B cell (primary cell): Measurements from ENCODE around the gene DOLPP1. TPM values are rescaled to one million over a fixed set of nuclear protein-coding genes. Genes with fewer than 3 reads are reported as not detected.

Experiments
- ATAC-seq: fragments of 200-7000 bp; cut with Tn5 transposase; one replicate; pipeline ENCODE4 v1.10.0; 2021; ENCODE audit warnings: low read depth, mild to moderate bottlenecking, moderate number of reproducible peaks, moderate library complexity
- CTCF ChIA-PET: fragments of 350-600 bp; sonication (Branson Sonifier 250); formaldehyde crosslinking; loops from one replicate; lab custom pipeline; 2021; ENCODE audit warnings: antibody characterized with exemption, inconsistent platforms; lab: Charles Lee
- POLR2A ChIA-PET: fragments of 350-600 bp; sonication (Branson Sonifier 250); formaldehyde crosslinking; loops from one replicate; lab custom pipeline; 2021; ENCODE audit warnings: antibody characterized with exemption; lab: Charles Lee
- DNase-seq: peaks from one replicate; pipeline ENCODE4 v3.0.0; 2013
- H2AFZ ChIP-seq: 2 replicates; pipeline ENCODE4 v1.6.1; 2012; ENCODE audit warnings: mild to moderate bottlenecking, low read depth, low read length; ENCODE audit not compliant: insufficient read depth, poor library complexity, severe bottlenecking
- H3K27ac ChIP-seq, 2 donors: 1 replicate in 1 of 2; 2 replicates in 1 of 2; pipeline ENCODE4 v1.5.1; 2012 to 2013; ENCODE audit warnings: low read length in 2 of 2, mild to moderate bottlenecking in 2 of 2, moderate library complexity in 1 of 2
- H3K27me3 ChIP-seq, 4 experiments: fragments of 200-600 bp in 1 of 4; sonication (generic) in 1 of 4; replicated peaks in 1 of 4; 1 replicate in 2 of 4; 2 replicates in 2 of 4; pipeline versions ENCODE4 v1.6.1 to v1.7.0; 2013 to 2016; ENCODE audit warnings: low read length in 3 of 4, mild to moderate bottlenecking in 2 of 4, mixed read lengths in 1 of 4, moderate library complexity in 1 of 4; ENCODE audit not compliant: insufficient read depth in 4 of 4, control insufficient read depth in 3 of 4; ENCODE audit errors: control extremely low read depth in 1 of 4
- H3K36me3 ChIP-seq, 2 experiments: replicated peaks in 1 of 2; 1 replicate in 1 of 2; 2 replicates in 1 of 2; pipeline versions ENCODE4 v1.6.1 to v1.7.1; 2013; ENCODE audit warnings: low read length in 1 of 2; ENCODE audit not compliant: insufficient read depth in 2 of 2, control insufficient read depth in 1 of 2; ENCODE audit errors: control extremely low read depth in 1 of 2, extremely low read depth in 1 of 2
- H3K4me1 ChIP-seq, 2 donors: fragments of 200-600 bp in 1 of 2; sonication (generic) in 1 of 2; 1 replicate in 1 of 2; 2 replicates in 1 of 2; pipeline versions ENCODE4 v1.5.1 to v1.6.1; 2013 to 2017; ENCODE audit warnings: low read length in 2 of 2; ENCODE audit not compliant: control insufficient read depth in 2 of 2, insufficient read depth in 2 of 2
- H3K4me2 ChIP-seq: replicated peaks from 2 replicates; pipeline ENCODE3; 2012; ENCODE audit warnings: mild to moderate bottlenecking, low read depth, low read length; ENCODE audit not compliant: poor library complexity, severe bottlenecking
- H3K4me3 ChIP-seq, 5 experiments: fragments of 200-600 bp in 1 of 5; sonication (generic) in 1 of 5; 1 replicate in 3 of 5; 2 replicates in 2 of 5; pipeline versions ENCODE4 v1.5.1 to v1.7.0; 2011 to 2016; ENCODE audit warnings: low read length in 4 of 5, mild to moderate bottlenecking in 4 of 5, low read depth in 2 of 5, control low read depth in 1 of 5, moderate library complexity in 1 of 5; ENCODE audit not compliant: insufficient read depth in 1 of 5; ENCODE audit errors: control extremely low read depth in 1 of 5, extremely low read depth in 1 of 5
- H3K79me2 ChIP-seq: fragments of 200-600 bp; sonication (generic); one replicate; pipeline ENCODE4 v1.6.0; 2016; ENCODE audit warnings: low read length; ENCODE audit not compliant: control insufficient read depth, insufficient read depth
- H3K9ac ChIP-seq: fragments of 200-600 bp; sonication (generic); 2 replicates; pipeline ENCODE4 v1.6.1; 2017; ENCODE audit warnings: mild to moderate bottlenecking, low read length, moderate library complexity
- H3K9me3 ChIP-seq, 3 donors: one replicate each; pipeline versions ENCODE4 v1.6.1 to v1.7.1; 2013; ENCODE audit warnings: low read length in 2 of 3; ENCODE audit not compliant: control insufficient read depth in 2 of 3, insufficient read depth in 1 of 3; ENCODE audit errors: control extremely low read depth in 1 of 3
- H4K20me1 ChIP-seq: 2 replicates; pipeline ENCODE4 v1.6.0; 2012; ENCODE audit warnings: mild to moderate bottlenecking, low read length; ENCODE audit not compliant: insufficient read depth, control insufficient read depth, poor library complexity, severe bottlenecking
- H3K27ac Mint-ChIP-seq: one replicate; pipeline ENCODE4 v1.8.0; 2021; ENCODE audit warnings: mixed read lengths
- H3K27me3 Mint-ChIP-seq: one replicate; pipeline ENCODE4 v1.8.0; 2021; ENCODE audit warnings: mixed read lengths
- H3K4me1 Mint-ChIP-seq: one replicate; pipeline ENCODE4 v1.8.0; 2021; ENCODE audit warnings: mixed read lengths
- H3K4me3 Mint-ChIP-seq: one replicate; pipeline ENCODE4 v1.8.0; 2021; ENCODE audit warnings: mixed read lengths
- H3K9me3 Mint-ChIP-seq: one replicate; pipeline ENCODE4 v1.8.0; 2022; ENCODE audit warnings: mixed read lengths; ENCODE audit not compliant: insufficient read depth
- EZH2 ChIP-seq: IDR thresholded peaks from 2 replicates; pipeline ENCODE4 v1.6.1; 2012; ENCODE audit warnings: borderline replicate concordance, low read depth, mild to moderate bottlenecking, moderate library complexity, low read length; ENCODE audit not compliant: insufficient read depth, poor library complexity, severe bottlenecking
- WGBS: methylation state at CpG from one replicate; pipeline ENCODE4 v1.1.5; 2013; ENCODE audit warnings: missing lambda C conversion rate; ENCODE audit not compliant: insufficient coverage; 5-methylcytosine and 5-hydroxymethylcytosine counted together
- intact Hi-C: fragments of 100-400 bp; cut with micrococcal nuclease; formaldehyde crosslinking; loops from one replicate; pipeline ENCODE4 v1.10.0; 2022
- polyA plus RNA-seq: library from polyadenylated mRNA; depleted of rRNA; stranded (reverse); fragments of >200 nt; gene quantifications from 2 replicates; pipeline ENCODE4 v1.2.3, GENCODE V29; 2012
- total RNA-seq, 2 donors: library from RNA; stranded (reverse); fragments of 120-200 nt in 1 of 2; gene quantifications; 1 replicate in 1 of 2; 2 replicates in 1 of 2; pipeline versions ENCODE4 v1.2.3 to v1.2.4, GENCODE V29; 2013 to 2022
- TF ChIP-seq, protein P1 (sequence below): fragments of 200-600 bp; IDR thresholded peaks from one replicate; pipeline ENCODE4 v1.8.0; 2022; ENCODE audit warnings: antibody characterized with exemption, mild to moderate bottlenecking

Gene DOLPP1
- total and polyA plus RNA-seq, 2 donors (not counting 1 experiment from before 2014, with no cell fraction given), result 4.7 to 8.6 TPM

DNA sequence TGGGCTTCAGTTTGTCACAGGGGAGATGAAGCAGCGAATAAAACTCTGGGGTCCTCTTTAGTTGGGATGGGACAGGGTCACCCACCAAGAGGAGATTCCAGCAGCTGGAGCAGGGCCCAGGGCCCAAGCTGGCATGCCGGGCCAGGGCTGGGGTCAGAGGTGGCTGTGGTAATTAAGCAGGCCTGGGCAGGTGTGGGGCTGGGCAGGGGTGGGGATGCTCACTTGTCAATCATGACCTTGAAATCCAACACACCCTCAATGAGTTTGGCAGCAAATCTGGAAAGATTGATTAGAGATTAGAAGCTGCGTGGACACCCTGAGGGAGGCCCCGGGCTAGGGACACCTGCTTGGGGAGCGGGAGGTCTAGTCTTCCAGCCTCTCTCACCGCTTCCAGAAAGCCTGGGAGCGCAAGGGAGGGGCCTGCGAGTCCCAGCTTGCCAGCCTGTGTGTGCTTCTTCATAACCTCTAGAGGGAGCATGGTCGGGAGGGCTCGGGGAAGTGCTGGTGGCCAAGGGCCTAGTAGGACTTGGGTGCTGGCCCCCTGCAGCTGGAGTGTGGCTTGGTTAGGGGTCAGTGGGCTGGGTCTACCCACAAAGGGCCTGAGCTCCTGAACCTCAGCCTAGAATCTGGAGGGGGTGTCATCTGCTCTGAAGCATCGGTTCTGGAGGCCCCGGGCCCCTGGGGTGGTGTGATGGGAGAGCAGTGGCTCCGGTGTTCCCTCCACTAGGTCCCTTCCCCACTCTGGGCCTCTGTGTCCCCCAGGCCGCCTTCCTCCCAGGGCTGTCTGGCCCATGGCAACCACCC is 22.1 kb downstream of the DOLPP1 start:
- no peaks in the 10 kb centered on the region for H3K4me1 Mint-ChIP-seq
- no peak overlapping the region for H3K27ac Mint-ChIP-seq
- H3K9me3 ChIP-seq, result no peaks in the 10 kb centered on the region
- no peaks in the 10 kb centered on the region for H3K79me2 ChIP-seq
- H2AFZ ChIP-seq, result no peak overlapping the region
- H3K27ac ChIP-seq, result no peak overlapping the region
- no peaks in the 10 kb centered on the region for H4K20me1 ChIP-seq
- H3K36me3 ChIP-seq, result no peaks in the 10 kb centered on the region
- ChIA-PET CTCF (interaction anchor here (1.5 kb wide), 1 partner anchor 10 kb away, joined by 3 read pairs; no protein-coding TSS in a partner anchor), POLR2A (no interaction called here)
- H3K27me3 Mint-ChIP-seq, result no peaks in the 10 kb centered on the region
- intact Hi-C loops, result no loop called here
- no peak overlapping the region for H3K4me3 Mint-ChIP-seq
- H3K4me2 ChIP-seq, result no peak overlapping the region
- no peak overlapping the region for H3K4me3 ChIP-seq
- H3K9me3 Mint-ChIP-seq, result no peaks in the 10 kb centered on the region
- no peaks in the 10 kb centered on the region for H3K27me3 ChIP-seq
- TF ChIP-seq, protein P1, sequence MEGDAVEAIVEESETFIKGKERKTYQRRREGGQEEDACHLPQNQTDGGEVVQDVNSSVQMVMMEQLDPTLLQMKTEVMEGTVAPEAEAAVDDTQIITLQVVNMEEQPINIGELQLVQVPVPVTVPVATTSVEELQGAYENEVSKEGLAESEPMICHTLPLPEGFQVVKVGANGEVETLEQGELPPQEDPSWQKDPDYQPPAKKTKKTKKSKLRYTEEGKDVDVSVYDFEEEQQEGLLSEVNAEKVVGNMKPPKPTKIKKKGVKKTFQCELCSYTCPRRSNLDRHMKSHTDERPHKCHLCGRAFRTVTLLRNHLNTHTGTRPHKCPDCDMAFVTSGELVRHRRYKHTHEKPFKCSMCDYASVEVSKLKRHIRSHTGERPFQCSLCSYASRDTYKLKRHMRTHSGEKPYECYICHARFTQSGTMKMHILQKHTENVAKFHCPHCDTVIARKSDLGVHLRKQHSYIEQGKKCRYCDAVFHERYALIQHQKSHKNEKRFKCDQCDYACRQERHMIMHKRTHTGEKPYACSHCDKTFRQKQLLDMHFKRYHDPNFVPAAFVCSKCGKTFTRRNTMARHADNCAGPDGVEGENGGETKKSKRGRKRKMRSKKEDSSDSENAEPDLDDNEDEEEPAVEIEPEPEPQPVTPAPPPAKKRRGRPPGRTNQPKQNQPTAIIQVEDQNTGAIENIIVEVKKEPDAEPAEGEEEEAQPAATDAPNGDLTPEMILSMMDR, result no peak
- no peak for TF ChIP-seq EZH2
- H3K9ac ChIP-seq, result no peak overlapping the region
- WGBS, result 71% methylated on average over 12 of the region's 14 CpGs
- ATAC-seq (peak; percentile 56), DNase-seq (no peak)
- no peaks in the 10 kb centered on the region for H3K4me1 ChIP-seq

DNA sequence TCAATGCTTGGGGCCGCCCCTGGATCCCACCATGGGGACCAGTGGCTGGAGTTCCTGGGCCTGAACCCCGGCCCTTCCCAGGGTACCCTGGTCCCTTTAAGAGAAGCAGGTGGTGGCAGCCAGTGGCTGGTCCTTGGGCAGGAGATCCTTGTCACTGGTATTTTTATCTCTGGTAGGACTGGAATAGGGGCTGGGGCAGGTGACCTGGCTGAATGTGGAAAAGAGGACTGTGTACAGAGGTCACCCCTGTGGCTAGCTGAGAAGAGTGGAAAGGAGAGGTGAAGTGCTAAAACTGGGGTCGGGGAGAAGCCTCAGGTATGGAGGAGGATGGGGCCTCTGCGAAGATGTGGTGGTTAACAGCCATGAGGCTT is 22.7 kb downstream of the DOLPP1 start:
- Histone ChIP-seq H3K4me2 (no peak overlapping the region), H3K27ac (no peak overlapping the region), H3K4me3 (no peak overlapping the region), H4K20me1 (no peaks in the 10 kb centered on the region), H3K79me2 (no peaks in the 10 kb centered on the region), H3K27me3 (no peaks in the 10 kb centered on the region), H3K9me3 (no peaks in the 10 kb centered on the region), H3K9ac (no peak overlapping the region), H3K4me1 (no peaks in the 10 kb centered on the region), H3K36me3 (no peaks in the 10 kb centered on the region), H2AFZ (no peak overlapping the region)
- DNase-seq, result no peak
- WGBS, result 100% methylated on average over 2 of the region's 4 CpGs
- Mint-ChIP-seq H3K4me1 (no peaks in the 10 kb centered on the region), H3K4me3 (no peak overlapping the region), H3K9me3 (no peaks in the 10 kb centered on the region), H3K27me3 (no peaks in the 10 kb centered on the region), H3K27ac (no peak overlapping the region)
- intact Hi-C loops, result no loop called here
- TF ChIP-seq, protein P1, result no peak
- no peak for TF ChIP-seq EZH2
- no peak for ATAC-seq
- POLR2A ChIA-PET, result no interaction called here
- CTCF ChIA-PET, result interaction anchor here (1.5 kb wide), 1 partner anchor 9 kb away, joined by 3 read pairs; no protein-coding TSS in a partner anchor
